GM12878 (cell line): Measurements from ENCODE around the gene MYMX. TPM values are rescaled to one million over a fixed set of nuclear protein-coding genes. Genes with fewer than 3 reads are reported as not detected.
A peak's percentile ranks its signal among the peaks of the same experiment; 100 is the strongest.

Experiments
- ATF3 ChIP-seq: IDR thresholded peaks from 2 replicates; pipeline ENCODE4 v1.6.1; 2011; ENCODE audit warnings: low read depth, mild to moderate bottlenecking, low read length, moderate library complexity, borderline replicate concordance; ENCODE audit errors: extremely low read depth
- BACH1 ChIP-seq: fragments of 450-650 bp; IDR thresholded peaks from 2 replicates; pipeline ENCODE4 v1.6.1; 2017; ENCODE audit warnings: mild to moderate bottlenecking, borderline replicate concordance
- BCL3 ChIP-seq: IDR thresholded peaks from 2 replicates; pipeline ENCODE4 v1.6.1; 2011; ENCODE audit warnings: borderline replicate concordance, low read depth, mild to moderate bottlenecking, moderate library complexity, low read length; ENCODE audit not compliant: insufficient read depth, poor library complexity, severe bottlenecking
- CREB1 ChIP-seq: IDR thresholded peaks from 2 replicates; pipeline ENCODE4 v1.6.1; 2012; ENCODE audit warnings: low read depth, mild to moderate bottlenecking, inconsistent platforms
- E2F8 ChIP-seq: fragments of 450-650 bp; IDR thresholded peaks from 2 replicates; pipeline ENCODE4 v1.6.1; 2018; ENCODE audit warnings: mild to moderate bottlenecking, low read depth, moderate library complexity; ENCODE audit not compliant: partially characterized antibody
- EZH2 ChIP-seq: IDR thresholded peaks from 2 replicates; pipeline ENCODE4 v1.6.1; 2012; ENCODE audit warnings: low read depth, mild to moderate bottlenecking, control low read depth, inconsistent platforms, low read length, borderline replicate concordance; ENCODE audit not compliant: control insufficient read depth
- HDAC6 ChIP-seq: fragments of 200-600 bp; sonication (generic); IDR thresholded peaks from one replicate; pipeline ENCODE4 v1.8.0; 2017; ENCODE audit warnings: antibody characterized with exemption; ENCODE audit not compliant: unreplicated experiment
- IKZF2 ChIP-seq, 2 experiments: fragments of 450-650 bp; IDR thresholded peaks; 2 replicates each; pipeline ENCODE4 v1.6.1; 2017; ENCODE audit warnings: mild to moderate bottlenecking in 2 of 2, moderate library complexity in 2 of 2
- NR2C1 ChIP-seq: fragments of 450-650 bp; IDR thresholded peaks from 2 replicates; pipeline ENCODE4 v1.6.1; 2017; ENCODE audit warnings: antibody characterized with exemption, mild to moderate bottlenecking, moderate library complexity
- PAX5 ChIP-seq: IDR thresholded peaks from 2 replicates; pipeline ENCODE4 v1.6.1; 2011; ENCODE audit warnings: low read depth, low read length, borderline replicate concordance
- PBX3 ChIP-seq: IDR thresholded peaks from 2 replicates; pipeline ENCODE4 v1.6.1; 2011; ENCODE audit warnings: mild to moderate bottlenecking, low read depth, low read length, moderate library complexity; ENCODE audit not compliant: insufficient replicate concordance
- POLR2A ChIP-seq: IDR thresholded peaks from 2 replicates; pipeline ENCODE4 v1.6.1; 2011; ENCODE audit warnings: low read depth, mild to moderate bottlenecking, low read length
- REST ChIP-seq: IDR thresholded peaks from 2 replicates; pipeline ENCODE4 v1.6.1; 2012; ENCODE audit warnings: mild to moderate bottlenecking, low read depth, low read length
- SKIL ChIP-seq: fragments of 450-650 bp; IDR thresholded peaks from 2 replicates; pipeline ENCODE4 v1.6.1; 2017; ENCODE audit warnings: mild to moderate bottlenecking, low read depth, inconsistent platforms; ENCODE audit not compliant: poor library complexity, severe bottlenecking
- SMARCA5 ChIP-seq: fragments of 450-650 bp; IDR thresholded peaks from 2 replicates; pipeline ENCODE4 v1.6.1; 2017; ENCODE audit warnings: mild to moderate bottlenecking
- TBL1XR1 ChIP-seq: IDR thresholded peaks from 2 replicates; pipeline ENCODE4 v1.6.1; 2012; ENCODE audit warnings: low read depth, low read length, improper control_type of control experiment
- ZNF217 ChIP-seq: fragments of 450-650 bp; IDR thresholded peaks from 2 replicates; pipeline ENCODE4 v1.6.1; 2017; ENCODE audit warnings: antibody characterized with exemption, mild to moderate bottlenecking
- polyA plus RNA-seq, 11 experiments: library from polyadenylated mRNA; depleted of rRNA in 4 of 11; unstranded in 6 of 11; stranded (reverse) in 5 of 11; fragments of >200 nt; fragmentation: Nextera tagmentation in 4 of 11; fragmentation: Illumina TruSeq in 1 of 11; extraction: Ambion mirVana in 4 of 11; extraction: Trizol in 1 of 11; gene quantifications; 1 replicate in 1 of 11; 2 replicates in 10 of 11; pipeline versions ENCODE4 v1.2.1 to v1.2.3, GENCODE V29; 2011 to 2016; ENCODE audit warnings: inconsistent platforms in 2 of 11, missing spikeins in 2 of 11, low read depth in 1 of 11
- total RNA-seq, 4 experiments: library from RNA; depleted of rRNA in 3 of 4; stranded (reverse); fragments of >200 nt in 3 of 4; fragmentation: Illumina TruSeq in 1 of 4; extraction: Trizol in 1 of 4; gene quantifications; 2 replicates each; pipeline versions ENCODE4 v1.2.1 to v1.2.3, GENCODE V29; 2013 to 2021

The MYMX gene
- total and polyA plus RNA-seq, 10 of the 15 experiments (the other 5 are each of a cell fraction or from before 2014, with no cell fraction given) = not detected

- TF ChIP-seq ATF3 (no peak), EZH2 (no peak), SKIL (no peak), CREB1 (no peak; the same call in 1 of the 2 replicates), NR2C1 (no peak), BACH1 (no peak; the same call in 1 of the 2 replicates), REST (no peak), POLR2A (peak; percentile 84), BCL3 (no peak), IKZF2 (IDR thresholded peaks at IDR 0.05) (peak; percentile 75 to 80), TBL1XR1 (no peak), HDAC6 (no peak), E2F8 (no peak), PBX3 (no peak), PAX5 (0 out of 2 replicates have a peak, but pooled peaks have one; percentile 6), ZNF217 (no peak), SMARCA5 (no peak)
Observed at GRCh38 chr6:44219053-44219814, 2.5 kb downstream of the MYMX start (continued).
